Fibroblast of the aortic adventitia (primary cell): Measurements from ENCODE around the gene RNASE2. TPM values are rescaled to one million over a fixed set of nuclear protein-coding genes. Genes with fewer than 3 reads are reported as not detected.
"Not testable (repeated sequence)": the region's sequence is repeated elsewhere in the genome, so short reads cannot be mapped to it uniquely, and the experiment has no call there.

Experiments
- DNase-seq: peaks from one replicate; pipeline ENCODE4 v3.0.0-alpha.2; 2010; ENCODE audit warnings: low read depth
- H3K4me3 ChIP-seq: 2 replicates; pipeline ENCODE4 v1.5.1; 2011; ENCODE audit warnings: low read depth, mild to moderate bottlenecking, control low read depth, low read length, moderate library complexity
- total RNA-seq: library from RNA; depleted of rRNA; stranded (reverse); fragments of >200 nt; gene quantifications from 2 replicates; pipeline ENCODE4 v1.2.3, GENCODE V29; 2012; ENCODE audit warnings: low replicate concordance
- TF ChIP-seq, protein P1 (sequence below): IDR thresholded peaks from 2 replicates; pipeline ENCODE4 v1.5.1; 2011; ENCODE audit warnings: mild to moderate bottlenecking, low read length, control low read depth, inconsistent platforms; ENCODE audit not compliant: insufficient read depth

The RNASE2 gene
- total RNA-seq, 1 donor, result not detected

DNA sequence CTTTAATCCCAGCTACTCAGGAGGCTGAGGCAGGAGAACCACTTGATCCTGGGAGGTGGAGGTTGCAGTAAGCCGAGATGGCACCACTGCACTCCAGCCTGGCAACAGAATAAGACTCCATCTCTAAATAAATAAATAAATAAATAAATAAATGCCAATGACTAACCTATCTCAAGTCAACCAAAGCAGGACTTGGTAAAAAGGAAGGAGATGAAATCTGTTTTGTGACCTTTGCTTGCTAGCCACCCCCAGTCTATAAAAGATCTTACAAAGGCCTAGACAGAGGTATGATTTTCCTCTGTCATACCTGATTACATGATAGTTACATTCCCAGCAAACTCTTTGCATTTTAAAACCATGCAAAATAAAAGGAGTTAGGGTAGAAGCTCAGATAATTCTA, 21.0 kb downstream of the RNASE2 start:
- DNase-seq, result no peak
- no peak overlapping the region for H3K4me3 ChIP-seq
- TF ChIP-seq, protein P1, sequence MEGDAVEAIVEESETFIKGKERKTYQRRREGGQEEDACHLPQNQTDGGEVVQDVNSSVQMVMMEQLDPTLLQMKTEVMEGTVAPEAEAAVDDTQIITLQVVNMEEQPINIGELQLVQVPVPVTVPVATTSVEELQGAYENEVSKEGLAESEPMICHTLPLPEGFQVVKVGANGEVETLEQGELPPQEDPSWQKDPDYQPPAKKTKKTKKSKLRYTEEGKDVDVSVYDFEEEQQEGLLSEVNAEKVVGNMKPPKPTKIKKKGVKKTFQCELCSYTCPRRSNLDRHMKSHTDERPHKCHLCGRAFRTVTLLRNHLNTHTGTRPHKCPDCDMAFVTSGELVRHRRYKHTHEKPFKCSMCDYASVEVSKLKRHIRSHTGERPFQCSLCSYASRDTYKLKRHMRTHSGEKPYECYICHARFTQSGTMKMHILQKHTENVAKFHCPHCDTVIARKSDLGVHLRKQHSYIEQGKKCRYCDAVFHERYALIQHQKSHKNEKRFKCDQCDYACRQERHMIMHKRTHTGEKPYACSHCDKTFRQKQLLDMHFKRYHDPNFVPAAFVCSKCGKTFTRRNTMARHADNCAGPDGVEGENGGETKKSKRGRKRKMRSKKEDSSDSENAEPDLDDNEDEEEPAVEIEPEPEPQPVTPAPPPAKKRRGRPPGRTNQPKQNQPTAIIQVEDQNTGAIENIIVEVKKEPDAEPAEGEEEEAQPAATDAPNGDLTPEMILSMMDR, result no peak

DNA sequence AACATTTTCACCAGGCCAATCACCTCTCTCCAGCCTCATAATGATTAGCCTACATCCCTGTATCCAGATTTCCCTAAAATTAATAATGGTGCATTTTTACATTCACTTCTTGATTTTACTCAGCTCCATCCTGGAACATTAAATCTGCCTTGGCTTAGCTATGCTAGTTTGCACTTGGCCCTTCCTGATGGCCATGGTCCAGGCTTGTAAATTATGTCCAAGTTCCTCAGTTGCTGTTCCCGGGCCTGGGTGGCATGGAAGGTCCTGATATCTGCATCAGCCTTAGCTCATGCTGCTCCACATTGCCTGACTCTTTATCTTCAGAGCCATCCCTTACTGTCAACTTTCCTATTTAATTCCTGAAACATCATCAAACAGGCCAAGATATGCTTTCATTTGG, 23.4 kb downstream of the RNASE2 start:
- H3K4me3 ChIP-seq, result no peak overlapping the region
- TF ChIP-seq, protein P1, result no peak
- DNase-seq, result no peak

DNA sequence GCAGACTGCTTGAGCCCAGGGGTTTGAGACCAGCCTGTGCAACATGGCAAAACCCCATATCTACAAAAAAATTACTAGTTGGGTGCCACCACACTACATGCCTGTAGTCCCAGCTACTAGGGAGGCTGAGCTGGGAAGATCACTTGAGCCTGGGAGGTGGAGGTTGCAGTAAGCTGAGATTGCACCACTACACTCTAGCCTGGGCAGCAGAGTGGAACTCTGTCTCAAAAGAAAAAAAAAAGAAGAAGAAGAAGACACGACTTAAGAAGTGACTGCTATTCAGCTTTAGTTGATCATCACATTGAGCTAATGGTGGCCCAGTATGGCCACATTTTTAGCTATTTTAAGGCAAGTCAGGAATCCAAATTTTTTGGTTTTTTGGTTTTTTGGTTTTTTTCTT, 25.6 kb downstream of the RNASE2 start:
- DNase-seq, result no peak
- TF ChIP-seq, protein P1, result no peak
- H3K4me3 ChIP-seq, result no peak overlapping the region

DNA sequence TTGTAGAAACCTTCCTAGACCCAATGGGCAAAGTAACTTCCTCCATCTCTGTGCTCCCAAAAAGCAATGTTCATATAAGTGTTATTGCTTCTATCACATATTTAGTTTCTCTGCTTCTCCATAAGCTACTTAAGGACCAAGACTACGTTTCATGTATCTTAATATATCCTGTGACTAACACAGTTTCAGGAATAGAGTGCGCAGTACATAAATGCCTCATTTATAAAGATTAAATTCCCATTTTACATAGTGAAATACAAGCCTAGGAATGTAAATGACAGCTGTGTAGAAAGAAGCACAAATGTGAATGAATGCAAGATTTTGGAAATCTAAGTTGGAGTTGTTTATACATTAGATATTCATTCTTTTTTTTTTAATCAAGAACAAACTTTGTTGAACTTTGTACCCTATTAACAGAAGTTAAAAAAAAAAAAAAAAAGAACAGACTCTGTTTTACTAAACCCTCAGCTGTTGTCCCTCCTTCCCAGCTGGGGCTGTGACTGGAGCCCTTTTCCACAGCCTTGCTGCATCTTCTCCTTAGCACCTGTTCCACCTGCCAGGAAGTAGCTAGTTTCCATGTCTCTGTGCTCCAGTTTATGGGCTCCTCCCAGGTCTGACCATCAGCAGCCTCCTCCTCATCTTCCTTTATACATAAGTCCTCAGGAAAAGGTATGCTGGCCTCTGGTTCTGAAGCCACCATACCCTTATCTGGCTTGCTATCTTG, 27.5 kb downstream of the RNASE2 start:
- DNase-seq, result no peak
- H3K4me3 ChIP-seq, result no peak overlapping the region
- TF ChIP-seq, protein P1, result no peak

DNA sequence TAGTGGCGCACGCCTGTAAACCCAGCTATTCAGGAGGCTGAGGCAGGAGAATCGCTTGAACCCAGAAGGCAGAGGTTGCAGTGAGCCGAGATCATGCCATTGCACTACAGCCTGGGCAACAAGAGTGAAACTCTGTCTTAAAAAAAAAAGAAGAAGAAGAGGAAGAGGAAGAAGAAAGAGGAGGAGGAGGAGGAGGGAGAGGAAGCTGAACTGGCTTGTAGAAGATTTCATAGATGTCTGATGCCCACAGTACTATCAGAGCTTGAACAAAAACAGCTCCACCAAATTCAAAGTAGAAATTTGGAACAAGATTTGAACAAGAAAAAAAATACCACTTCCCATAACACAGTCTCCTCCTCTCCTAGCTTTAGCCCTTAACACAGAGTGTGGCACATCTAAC, 30.4 kb downstream of the RNASE2 start:
- DNase-seq, H3K4me3 ChIP-seq: not testable (repeated sequence)

DNA sequence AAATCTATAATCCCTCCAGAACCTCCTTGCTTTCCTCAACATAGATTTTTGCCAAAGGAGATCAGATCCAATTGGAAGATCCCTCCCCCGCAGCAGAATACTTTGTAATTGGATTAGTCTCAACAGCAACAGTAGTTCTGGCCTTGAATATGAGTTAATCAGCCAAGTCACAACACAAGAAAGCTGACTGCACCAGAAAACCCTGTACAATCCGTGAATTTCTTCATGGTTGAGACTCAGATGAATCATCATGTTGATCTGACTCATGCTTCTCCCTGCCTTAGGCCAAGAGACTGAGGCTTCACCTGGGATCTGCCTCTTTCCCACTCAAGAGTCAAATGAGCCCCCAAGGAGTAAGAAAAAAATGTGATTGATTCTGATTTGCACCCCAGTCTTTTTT, 31.5 kb downstream of the RNASE2 start:
- peak; percentile 96 for DNase-seq
- TF ChIP-seq, protein P1, result no peak

DNA sequence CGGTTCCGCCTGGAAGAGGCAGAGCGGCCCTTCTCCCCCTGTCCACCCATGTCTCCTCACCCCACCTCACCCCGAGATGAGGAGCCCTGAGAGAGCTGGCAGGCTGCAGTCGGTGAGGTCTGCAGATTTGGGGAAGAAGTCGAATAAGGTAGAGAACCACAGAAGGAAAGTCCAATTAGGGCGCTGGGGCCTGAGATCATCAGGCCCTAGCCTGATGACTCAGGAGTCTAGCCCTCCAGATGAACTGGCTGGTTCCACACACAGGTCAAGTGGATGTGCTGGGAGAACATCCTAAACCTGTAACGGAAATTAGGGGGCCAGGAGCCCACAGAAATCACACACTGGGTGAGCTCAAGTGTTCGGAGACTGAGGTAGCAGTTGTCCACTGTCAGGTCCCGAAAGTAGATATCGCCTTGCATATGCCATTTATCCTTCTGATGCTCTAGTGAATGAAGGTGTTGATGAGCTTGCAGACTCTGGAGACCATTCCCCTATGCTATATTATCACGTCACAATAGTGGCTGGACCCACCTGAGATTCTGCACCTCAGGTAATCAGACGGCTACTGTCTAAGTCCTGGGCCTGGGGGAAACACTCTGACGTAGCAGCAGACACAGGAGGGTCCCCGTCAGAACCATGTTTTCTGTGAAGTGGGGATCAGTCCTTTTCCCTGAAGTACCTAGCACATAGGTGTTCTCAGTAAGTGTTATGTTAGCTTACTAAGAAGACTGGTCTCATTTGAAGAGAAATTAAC, 33.6 kb downstream of the RNASE2 start:
- DNase-seq, result no peak
- peak overlapping the region; percentile 45 for H3K4me3 ChIP-seq
- TF ChIP-seq, protein P1, result no peak

More for the DNA sequence above, 31.5 kb downstream of the RNASE2 start:
- H3K4me3 ChIP-seq, result no peak overlapping the region
